CD8-positive, alpha-beta memory T cell (primary cell): ENCODE results near the gene PPP1R12B. TPM values are rescaled to one million over a fixed set of nuclear protein-coding genes. Genes with fewer than 3 reads are reported as not detected.
"Not testable (repeated sequence)": the region's sequence is repeated elsewhere in the genome, so short reads cannot be mapped to it uniquely, and the experiment has no call there.

Source experiments
- CTCF ChIA-PET: fragments of 350-600 bp; sonication (Branson Sonifier 250); formaldehyde crosslinking; loops from one replicate; lab custom pipeline; 2021; ENCODE audit warnings: antibody characterized with exemption; lab: Charles Lee
- POLR2A ChIA-PET: fragments of 350-600 bp; sonication (Branson Sonifier 250); formaldehyde crosslinking; loops from one replicate; lab custom pipeline; 2021; ENCODE audit warnings: antibody characterized with exemption; lab: Charles Lee
- DNase-seq, 5 donors: peaks; one replicate each; pipeline versions ENCODE4 v3.0.0 to v3.0.0-alpha.2; 2020 to 2022; ENCODE audit warnings: mixed read lengths in 1 of 5
- H3K27ac ChIP-seq: one replicate; pipeline ENCODE4 v1.7.0; 2013; ENCODE audit warnings: low read depth, mild to moderate bottlenecking, low read length, moderate library complexity
- H3K27me3 ChIP-seq: 2 replicates; pipeline ENCODE4 v1.7.0; 2013; ENCODE audit warnings: low read length, mild to moderate bottlenecking; ENCODE audit not compliant: insufficient read depth, poor library complexity, severe bottlenecking
- H3K36me3 ChIP-seq: 2 replicates; pipeline ENCODE4 v1.7.0; 2013; ENCODE audit warnings: mild to moderate bottlenecking, low read length, moderate library complexity; ENCODE audit not compliant: insufficient read depth
- H3K4me1 ChIP-seq: 2 replicates; pipeline ENCODE4 v1.7.0; 2013; ENCODE audit warnings: mild to moderate bottlenecking, low read length, moderate library complexity; ENCODE audit not compliant: insufficient read depth
- H3K4me3 ChIP-seq: 2 replicates; pipeline ENCODE4 v1.7.0; 2013; ENCODE audit warnings: mild to moderate bottlenecking, low read length
- H3K9me3 ChIP-seq: 2 replicates; pipeline ENCODE4 v1.7.0; 2013; ENCODE audit warnings: mild to moderate bottlenecking, low read length
- H3K27ac Mint-ChIP-seq, 8 donors: one replicate each; pipeline ENCODE4 v1.8.0; 2020 to 2021; ENCODE audit warnings: mixed read lengths in 8 of 8, mild to moderate bottlenecking in 6 of 8, inconsistent platforms in 3 of 8, moderate library complexity in 3 of 8
- H3K27me3 Mint-ChIP-seq, 2 donors: one replicate each; pipeline ENCODE4 v1.8.0; 2020 to 2021; ENCODE audit warnings: mixed read lengths in 2 of 2, mild to moderate bottlenecking in 1 of 2, moderate library complexity in 1 of 2
- H3K36me3 Mint-ChIP-seq, 3 donors: one replicate each; pipeline ENCODE4 v1.8.0; 2020 to 2021; ENCODE audit warnings: mixed read lengths in 3 of 3, inconsistent platforms in 1 of 3, mild to moderate bottlenecking in 1 of 3
- H3K4me1 Mint-ChIP-seq, 3 donors: one replicate each; pipeline ENCODE4 v1.8.0; 2020 to 2021; ENCODE audit warnings: mixed read lengths in 3 of 3, inconsistent platforms in 1 of 3, mild to moderate bottlenecking in 1 of 3
- H3K4me3 Mint-ChIP-seq, 7 donors: one replicate each; pipeline ENCODE4 v1.8.0; 2020 to 2021; ENCODE audit warnings: mixed read lengths in 7 of 7, mild to moderate bottlenecking in 6 of 7, moderate library complexity in 4 of 7, inconsistent platforms in 2 of 7
- H3K9me3 Mint-ChIP-seq, 5 donors: one replicate each; pipeline ENCODE4 v1.8.0; 2020 to 2022; ENCODE audit warnings: mixed read lengths in 5 of 5, mild to moderate bottlenecking in 3 of 5, moderate library complexity in 2 of 5, inconsistent platforms in 1 of 5
- polyA plus RNA-seq: library from polyadenylated mRNA; unstranded; fragments of 300-500 nt; fragmentation: Illumina TruSeq; gene quantifications from one replicate; pipeline ENCODE4 v1.2.3, GENCODE V29; 2021
- total RNA-seq, 2 experiments: library from RNA; stranded (reverse); gene quantifications; one replicate each; pipeline ENCODE4 v1.2.3, GENCODE V29; 2021

PPP1R12B gene
- total and polyA plus RNA-seq, 3 experiments from 2014 or later, result 11.7 to 13.1 (median 11.9) TPM

GRCh38 chr1:202547215-202547614, 198.7 kb downstream of the PPP1R12B start:
- H3K27ac Mint-ChIP-seq, result no peak overlapping the region
- no peaks in the 10 kb centered on the region for H3K27me3 Mint-ChIP-seq

GRCh38 chr1:202550088-202550487, 201.6 kb downstream of the PPP1R12B start:
- H3K4me3 Mint-ChIP-seq, POLR2A ChIA-PET, H3K27me3 Mint-ChIP-seq, H3K27me3 ChIP-seq, DNase-seq, CTCF ChIA-PET, H3K4me1 ChIP-seq, H3K27ac ChIP-seq, H3K4me1 Mint-ChIP-seq, H3K9me3 ChIP-seq, H3K27ac Mint-ChIP-seq, H3K9me3 Mint-ChIP-seq, H3K4me3 ChIP-seq, H3K36me3 ChIP-seq: not testable (repeated sequence)
- peaks cover 3 to 11% (median 6%) of the 10 kb centered on the region in 3 donors for H3K36me3 Mint-ChIP-seq

More at GRCh38 chr1:202547215-202547614, 198.7 kb downstream of the PPP1R12B start:
- Mint-ChIP-seq H3K4me1 (peaks cover 2 to 5% (median 4%) of the 10 kb centered on the region in 3 donors), H3K4me3 (no peak overlapping the region), H3K9me3 (no peaks in the 10 kb centered on the region), H3K36me3 (peaks cover 0 to 7% (median 6%) of the 10 kb centered on the region in 3 donors)
- Histone ChIP-seq H3K4me1 (no peaks in the 10 kb centered on the region), H3K4me3 (no peak overlapping the region), H3K27ac (no peak overlapping the region), H3K36me3 (no peaks in the 10 kb centered on the region), H3K27me3 (no peaks in the 10 kb centered on the region), H3K9me3 (no peaks in the 10 kb centered on the region)
- ChIA-PET CTCF (no interaction called here), POLR2A (no interaction called here)
- no peak for DNase-seq

- Histone ChIP-seq H3K27ac (no peak overlapping the region), H3K9me3 (no peaks in the 10 kb centered on the region), H3K4me3 (no peak overlapping the region), H3K36me3 (no peaks in the 10 kb centered on the region), H3K4me1 (no peaks in the 10 kb centered on the region), H3K27me3 (no peaks in the 10 kb centered on the region)
- H3K27me3 Mint-ChIP-seq, result no peaks in the 10 kb centered on the region
- H3K4me1 Mint-ChIP-seq, result peaks cover 0 to 1% (median 0%) of the 10 kb centered on the region in 3 donors
- POLR2A ChIA-PET, result no interaction called here
- peaks cover 3 to 13% (median 7%) of the 10 kb centered on the region in 3 donors for H3K36me3 Mint-ChIP-seq
- H3K9me3 Mint-ChIP-seq, result no peaks in the 10 kb centered on the region
- no peak for DNase-seq
- no peak overlapping the region for H3K4me3 Mint-ChIP-seq
- CTCF ChIA-PET, result no interaction called here
- H3K27ac Mint-ChIP-seq, result peak overlapping the region in 2 of 8 donors; percentile 8 to 19
Measured at GRCh38 chr1:202551683-202552082, 203.2 kb downstream of the PPP1R12B start.

- H3K9me3 ChIP-seq, H3K4me1 ChIP-seq, H3K27ac Mint-ChIP-seq, H3K4me1 Mint-ChIP-seq, H3K27me3 ChIP-seq, POLR2A ChIA-PET, CTCF ChIA-PET, DNase-seq, H3K27ac ChIP-seq, H3K9me3 Mint-ChIP-seq, H3K27me3 Mint-ChIP-seq, H3K4me3 Mint-ChIP-seq, H3K4me3 ChIP-seq, H3K36me3 ChIP-seq: not testable (repeated sequence)
- peaks cover 3 to 13% (median 7%) of the 10 kb centered on the region in 3 donors for H3K36me3 Mint-ChIP-seq
Measured at GRCh38 chr1:202552615-202553014, 204.1 kb downstream of the PPP1R12B start.

- H3K9me3 ChIP-seq, CTCF ChIA-PET, H3K4me3 Mint-ChIP-seq, H3K27me3 ChIP-seq, H3K27me3 Mint-ChIP-seq, DNase-seq, H3K4me1 ChIP-seq, H3K4me1 Mint-ChIP-seq, H3K27ac ChIP-seq, H3K9me3 Mint-ChIP-seq, H3K36me3 ChIP-seq, POLR2A ChIA-PET, H3K4me3 ChIP-seq, H3K27ac Mint-ChIP-seq: not testable (repeated sequence)
- peaks cover 3 to 13% (median 7%) of the 10 kb centered on the region in 3 donors for H3K36me3 Mint-ChIP-seq
Measured at GRCh38 chr1:202553078-202553477, 204.6 kb downstream of the PPP1R12B start.

GRCh38 chr1:202553560-202554038, 205.1 kb downstream of the PPP1R12B start:
- CTCF ChIA-PET, result no interaction called here
- no peaks in the 10 kb centered on the region for H3K4me1 ChIP-seq
- no peaks in the 10 kb centered on the region for H3K9me3 Mint-ChIP-seq
- H3K4me3 Mint-ChIP-seq, result no peak overlapping the region
- peaks cover 3 to 13% (median 7%) of the 10 kb centered on the region in 3 donors for H3K36me3 Mint-ChIP-seq
- no peak overlapping the region for H3K27ac ChIP-seq
- H3K27me3 Mint-ChIP-seq, result no peaks in the 10 kb centered on the region
- H3K4me1 Mint-ChIP-seq, result no peaks in the 10 kb centered on the region
- DNase-seq, result no peak
- POLR2A ChIA-PET, result no interaction called here
- no peaks in the 10 kb centered on the region for H3K9me3 ChIP-seq
- H3K4me3 ChIP-seq, result no peak overlapping the region
- peak overlapping the region in 1 of 8 donors; percentile 79 for H3K27ac Mint-ChIP-seq
- no peaks in the 10 kb centered on the region for H3K36me3 ChIP-seq
- H3K27me3 ChIP-seq, result no peaks in the 10 kb centered on the region

- H3K9me3 Mint-ChIP-seq, H3K36me3 Mint-ChIP-seq, H3K36me3 ChIP-seq, DNase-seq, H3K4me1 Mint-ChIP-seq, CTCF ChIA-PET, H3K4me3 ChIP-seq, H3K27me3 Mint-ChIP-seq, H3K27ac Mint-ChIP-seq, H3K9me3 ChIP-seq, H3K4me3 Mint-ChIP-seq, POLR2A ChIA-PET, H3K27me3 ChIP-seq, H3K27ac ChIP-seq, H3K4me1 ChIP-seq: not testable (repeated sequence)
Measured at GRCh38 chr1:202554619-202555018, 206.1 kb downstream of the PPP1R12B start.

GRCh38 chr1:202556037-202556436, 207.5 kb downstream of the PPP1R12B start:
- H3K4me1 ChIP-seq, H3K27ac Mint-ChIP-seq, POLR2A ChIA-PET, H3K27me3 Mint-ChIP-seq, H3K4me3 ChIP-seq, H3K4me3 Mint-ChIP-seq, H3K27ac ChIP-seq, H3K36me3 ChIP-seq, H3K4me1 Mint-ChIP-seq, H3K9me3 Mint-ChIP-seq, H3K9me3 ChIP-seq, H3K36me3 Mint-ChIP-seq, CTCF ChIA-PET, DNase-seq, H3K27me3 ChIP-seq: not testable (repeated sequence)

- H3K4me1 ChIP-seq, H3K9me3 ChIP-seq, H3K36me3 ChIP-seq, H3K9me3 Mint-ChIP-seq, H3K27me3 ChIP-seq, DNase-seq, H3K4me3 Mint-ChIP-seq, H3K4me3 ChIP-seq, CTCF ChIA-PET, H3K27me3 Mint-ChIP-seq, H3K4me1 Mint-ChIP-seq, H3K27ac ChIP-seq, H3K27ac Mint-ChIP-seq, POLR2A ChIA-PET: not testable (repeated sequence)
- peaks cover 3 to 14% (median 9%) of the 10 kb centered on the region in 3 donors for H3K36me3 Mint-ChIP-seq
Measured at GRCh38 chr1:202557662-202558061, 209.2 kb downstream of the PPP1R12B start.
